ENCODE results near the gene OTUD7B.
"Not testable (repeated sequence)": the region's sequence is repeated elsewhere in the genome, so short reads cannot be mapped to it uniquely, and the experiment has no call there.

The OTUD7B gene

DNA sequence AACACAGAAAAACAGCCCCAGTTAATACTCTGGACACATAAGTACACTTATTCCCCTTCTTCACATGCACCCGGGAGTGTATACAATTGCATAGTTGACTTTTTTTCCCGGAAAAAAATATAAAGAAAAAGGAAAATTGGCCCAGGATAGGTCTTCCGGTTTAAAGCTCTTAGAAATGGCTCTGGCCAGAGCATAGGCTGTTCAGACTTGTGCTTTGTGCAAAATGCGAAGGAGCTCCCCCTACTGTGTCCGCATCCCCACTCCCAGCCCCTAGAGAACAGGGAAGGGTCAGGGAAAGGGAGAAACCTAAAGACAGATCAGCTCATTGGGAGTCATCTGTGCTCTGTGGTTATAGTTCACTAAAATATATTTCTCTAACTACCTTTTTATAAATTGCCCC is 68.3 kb downstream of the OTUD7B start:
- DNase-seq: no peak

DNA sequence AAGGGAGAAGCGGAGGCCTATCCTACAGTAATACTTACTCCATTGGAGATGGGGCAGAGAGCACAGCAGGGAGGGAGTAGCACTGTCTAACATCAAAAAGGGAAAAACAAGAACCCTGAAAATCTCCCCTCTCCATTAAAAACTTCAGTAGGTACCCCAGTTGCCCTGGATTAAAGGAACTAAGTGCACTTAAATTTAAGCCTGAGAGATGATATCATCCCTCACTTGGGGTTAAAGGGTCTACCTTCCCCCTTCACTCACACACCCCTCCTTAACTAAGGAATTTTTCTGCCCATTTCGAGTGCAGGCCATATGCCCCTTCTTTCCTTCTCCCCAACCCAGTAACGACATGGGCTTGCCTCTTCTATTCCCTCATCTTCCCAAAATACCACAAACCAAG is 70.1 kb downstream of the OTUD7B start:
- DNase-seq: no peak

DNA sequence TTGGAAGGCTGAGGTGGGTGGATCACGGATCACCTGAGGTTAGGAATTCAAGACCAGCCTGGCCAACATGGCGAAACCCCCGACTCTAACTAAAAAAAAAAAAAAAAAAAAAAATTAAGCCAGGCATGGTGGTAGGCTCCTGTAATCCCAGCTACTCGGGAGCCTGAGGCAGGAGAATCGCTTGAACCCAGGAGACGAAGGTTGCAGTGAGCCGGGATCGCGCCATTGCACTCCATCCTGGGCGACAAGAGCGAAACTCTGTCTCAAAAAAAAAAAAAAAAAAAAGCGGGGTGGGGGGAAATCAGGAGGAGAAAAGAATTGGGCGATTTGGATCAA is 71.9 kb downstream of the OTUD7B start:
- not testable (repeated sequence) for DNase-seq

DNA sequence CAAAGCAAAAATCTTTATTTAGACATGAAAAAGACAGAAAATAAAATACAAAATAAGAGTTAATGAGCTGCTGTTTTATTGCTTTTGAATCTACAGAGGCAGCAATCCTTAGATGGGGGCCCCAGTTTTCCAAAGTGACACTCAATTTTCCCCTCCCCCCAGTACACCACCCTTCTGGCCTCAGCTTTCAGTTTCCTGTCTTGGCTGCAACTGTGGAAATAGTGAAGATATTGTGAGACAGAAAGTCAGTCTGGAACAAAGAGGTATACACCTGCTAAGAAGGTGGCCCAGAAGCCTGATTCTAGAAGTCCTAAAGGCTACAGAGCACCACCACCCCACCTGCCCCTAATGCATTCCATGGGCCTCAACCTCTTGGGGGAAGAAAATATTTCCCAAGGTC is 72.8 kb downstream of the OTUD7B start:
- no peak for DNase-seq

DNA sequence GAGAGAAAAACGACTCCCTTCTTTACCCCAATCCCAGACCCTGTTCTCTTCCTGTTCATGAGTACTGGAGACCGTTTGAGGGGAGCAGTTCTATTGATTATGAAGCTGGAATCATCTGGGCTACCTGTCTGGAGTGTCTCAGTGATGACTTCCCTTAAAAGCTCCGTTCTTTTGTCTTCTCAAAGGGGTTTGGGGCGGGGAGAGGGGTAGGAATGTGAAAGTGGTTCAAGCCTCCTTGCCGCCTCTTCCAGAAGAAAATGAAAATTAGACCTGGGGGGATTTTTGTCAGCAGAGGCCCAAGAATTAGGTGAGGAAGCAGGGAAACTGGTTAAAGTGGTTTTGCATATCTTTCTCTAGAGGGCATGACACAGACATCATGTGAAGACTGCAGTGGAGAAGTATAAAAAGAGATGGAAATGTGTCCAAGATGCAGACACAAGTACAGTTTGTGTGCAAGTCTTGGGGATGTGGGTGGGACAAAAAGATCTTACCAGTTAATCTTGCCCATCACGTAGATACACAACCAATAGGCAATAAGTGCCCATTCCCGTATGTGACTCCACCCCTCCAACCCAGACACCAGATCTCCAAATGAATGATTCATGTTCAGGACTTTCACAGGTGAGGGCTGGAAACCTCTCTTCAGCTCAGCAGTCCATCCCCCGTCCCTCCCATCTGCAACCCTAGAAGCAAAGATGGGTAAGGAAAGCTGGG is 73.4 kb downstream of the OTUD7B start:
- no peak for DNase-seq

DNA sequence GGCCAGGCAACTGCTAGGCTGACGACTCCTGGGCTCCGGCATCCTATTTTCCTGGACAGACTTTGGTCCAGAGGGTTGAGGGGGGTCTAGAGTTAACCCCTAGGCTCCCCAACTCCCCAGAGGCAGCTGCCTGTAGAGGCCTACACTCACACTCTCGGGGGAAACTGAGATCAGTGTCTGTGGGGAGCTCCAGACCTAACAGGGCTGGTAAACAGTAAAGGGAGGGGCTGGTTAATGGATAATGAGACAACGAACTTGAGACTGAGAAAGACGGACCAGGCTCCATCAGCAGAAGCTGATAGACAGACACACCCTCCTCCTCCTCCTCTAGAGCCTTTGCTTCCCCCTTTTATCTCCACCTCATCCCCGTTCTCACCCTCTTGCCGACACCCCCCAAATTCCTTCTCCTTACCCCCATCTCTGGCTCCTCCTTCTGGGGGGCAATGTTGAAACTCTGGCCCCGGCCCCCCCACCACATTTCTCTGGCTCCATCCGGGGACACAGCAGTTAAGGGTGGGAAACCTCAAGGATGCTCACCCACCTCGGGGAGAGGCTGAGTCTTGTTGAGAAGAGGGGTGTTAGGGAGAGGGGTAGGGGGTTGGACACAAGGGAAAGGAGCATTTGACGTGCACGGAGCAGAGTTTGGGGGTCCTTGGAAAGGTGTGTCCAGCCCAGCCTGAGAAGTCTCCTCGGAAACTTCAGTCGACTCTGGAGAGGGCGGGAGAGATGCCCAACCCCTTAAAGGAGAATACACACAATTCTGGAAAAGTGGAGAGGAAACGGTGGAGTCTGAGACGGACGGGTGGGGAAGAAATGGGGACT is 74.1 kb downstream of the OTUD7B start, which contains the start of gene MTMR11:
TSS of gene MTMR11 (minus strand) at position 710 of the 822 bp plus-strand sequence. CDS start at position 478, 232 bp downstream.
- DNase-seq: no peak

DNA sequence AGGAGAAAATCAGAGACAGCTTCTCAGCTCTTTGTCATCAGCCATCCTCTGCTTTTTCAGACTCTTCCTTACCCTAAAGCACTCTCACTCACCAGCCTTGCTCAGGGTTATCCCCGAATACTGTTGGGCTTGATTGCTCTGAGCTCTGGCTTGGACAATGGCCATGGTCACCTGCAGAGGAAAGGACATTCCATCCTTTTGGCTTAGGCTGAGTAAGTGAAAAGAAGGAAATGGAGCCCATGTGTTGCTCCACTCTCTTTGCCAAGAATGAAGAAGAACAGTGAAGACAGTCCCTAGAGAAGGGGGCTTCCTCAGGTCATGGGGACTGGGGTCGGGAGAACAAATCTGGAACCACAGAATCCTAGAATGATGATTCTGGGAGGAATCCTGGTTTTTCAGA is 76.2 kb downstream of the OTUD7B start:
- DNase-seq: no peak

DNA sequence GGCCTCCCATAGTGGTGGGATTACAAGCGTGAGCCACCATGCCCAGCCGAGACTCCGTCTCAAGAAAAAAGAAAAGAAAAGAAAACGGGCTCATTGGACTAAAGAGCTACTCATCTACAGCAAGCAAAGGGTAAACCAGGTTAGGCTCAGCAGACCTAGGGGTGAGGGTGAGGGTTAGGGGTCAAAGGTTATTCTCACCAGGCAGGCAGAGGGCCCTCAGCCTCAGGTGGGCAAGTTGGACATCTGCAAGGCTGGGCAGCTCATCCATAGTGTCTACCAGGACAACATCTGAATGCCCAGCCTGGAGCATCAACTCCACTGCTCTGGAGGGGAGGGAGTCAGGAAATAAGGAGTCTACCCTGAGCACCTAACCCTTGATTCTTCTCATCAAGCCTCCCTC is 77.3 kb downstream of the OTUD7B start:
- DNase-seq: no peak

DNA sequence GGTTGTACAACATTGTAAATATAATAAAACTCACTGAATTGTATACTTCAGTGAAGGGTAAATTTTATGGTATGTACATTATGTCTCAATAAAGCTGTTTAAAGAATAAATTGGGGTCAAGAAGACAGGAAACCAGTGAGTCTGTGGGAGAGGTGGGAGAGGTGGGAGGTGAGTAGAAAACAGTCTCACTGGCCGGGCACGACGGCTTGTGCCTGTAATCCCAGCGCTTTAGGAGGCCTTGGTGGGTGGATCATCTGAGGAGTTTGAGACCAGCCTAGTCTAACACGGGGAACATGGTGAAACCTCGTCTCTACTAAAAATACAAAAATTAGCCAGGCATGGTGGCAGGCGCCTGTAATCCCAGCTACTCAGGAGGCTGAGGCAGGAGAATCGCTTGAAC is 78.1 kb downstream of the OTUD7B start:
- DNase-seq: no peak

DNA sequence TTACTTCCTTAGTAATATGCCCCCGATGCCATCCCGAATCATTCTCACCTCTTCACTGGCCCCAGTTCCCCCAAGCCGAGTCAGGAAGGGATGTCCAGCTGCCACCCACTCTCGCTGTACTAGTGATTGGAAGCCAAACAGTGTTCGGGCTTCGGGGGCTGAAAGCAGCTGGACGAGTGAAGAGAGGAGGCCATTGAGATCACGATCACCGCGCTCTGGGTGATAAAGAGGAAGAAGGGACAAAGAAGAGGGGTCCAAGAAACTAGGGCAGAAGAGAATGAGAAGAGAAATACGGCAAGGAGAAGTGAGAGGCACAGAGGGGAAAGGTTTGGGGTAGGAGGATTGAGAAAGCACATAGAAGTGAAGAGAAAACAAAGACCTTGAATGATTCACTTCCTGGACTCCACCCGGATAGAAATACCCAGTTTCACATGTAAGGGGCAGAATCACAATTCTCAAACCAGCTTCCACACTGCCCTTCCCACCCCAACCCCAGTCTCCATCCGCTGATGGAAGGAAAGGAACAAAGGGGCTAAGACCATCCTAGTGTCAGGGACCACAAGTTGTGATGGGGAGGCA is 79.2 kb downstream of the OTUD7B start:
- DNase-seq: no peak

DNA sequence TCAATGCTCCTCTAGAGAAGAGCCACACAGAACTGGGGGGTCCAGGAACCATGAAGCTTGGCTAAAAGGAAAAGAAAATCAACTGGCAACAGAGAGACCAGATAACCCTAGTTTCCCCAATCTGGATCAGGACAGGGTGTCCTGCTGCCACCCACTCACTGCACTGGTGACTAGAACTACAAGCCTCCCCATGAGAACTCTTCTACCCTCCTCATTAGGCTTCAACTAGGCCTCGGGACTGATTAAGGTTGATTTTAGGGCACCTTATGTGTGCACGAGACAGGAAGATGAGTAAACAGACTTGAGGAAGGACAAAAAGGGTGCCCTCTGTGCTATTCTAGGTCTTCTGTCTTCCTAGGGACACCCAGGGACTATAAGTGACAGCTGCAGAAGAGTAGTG is 80.7 kb downstream of the OTUD7B start:
- DNase-seq: no peak

DNA sequence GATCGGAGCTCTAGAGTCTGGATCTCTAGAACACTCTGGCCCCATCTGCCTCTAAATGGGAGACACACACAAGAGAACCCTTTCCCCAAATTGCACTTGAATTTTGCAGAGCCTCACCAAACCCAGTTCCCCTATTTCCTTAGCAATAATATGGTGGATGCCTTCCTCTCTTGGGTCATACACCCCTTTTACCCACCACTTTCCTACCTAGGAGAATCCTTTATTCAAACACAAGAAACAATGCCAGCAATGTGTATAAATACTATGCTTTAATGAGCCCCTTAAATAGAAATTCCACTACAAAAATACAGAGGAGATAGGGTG is 82.2 kb downstream of the OTUD7B start:
- DNase-seq: no peak

DNA sequence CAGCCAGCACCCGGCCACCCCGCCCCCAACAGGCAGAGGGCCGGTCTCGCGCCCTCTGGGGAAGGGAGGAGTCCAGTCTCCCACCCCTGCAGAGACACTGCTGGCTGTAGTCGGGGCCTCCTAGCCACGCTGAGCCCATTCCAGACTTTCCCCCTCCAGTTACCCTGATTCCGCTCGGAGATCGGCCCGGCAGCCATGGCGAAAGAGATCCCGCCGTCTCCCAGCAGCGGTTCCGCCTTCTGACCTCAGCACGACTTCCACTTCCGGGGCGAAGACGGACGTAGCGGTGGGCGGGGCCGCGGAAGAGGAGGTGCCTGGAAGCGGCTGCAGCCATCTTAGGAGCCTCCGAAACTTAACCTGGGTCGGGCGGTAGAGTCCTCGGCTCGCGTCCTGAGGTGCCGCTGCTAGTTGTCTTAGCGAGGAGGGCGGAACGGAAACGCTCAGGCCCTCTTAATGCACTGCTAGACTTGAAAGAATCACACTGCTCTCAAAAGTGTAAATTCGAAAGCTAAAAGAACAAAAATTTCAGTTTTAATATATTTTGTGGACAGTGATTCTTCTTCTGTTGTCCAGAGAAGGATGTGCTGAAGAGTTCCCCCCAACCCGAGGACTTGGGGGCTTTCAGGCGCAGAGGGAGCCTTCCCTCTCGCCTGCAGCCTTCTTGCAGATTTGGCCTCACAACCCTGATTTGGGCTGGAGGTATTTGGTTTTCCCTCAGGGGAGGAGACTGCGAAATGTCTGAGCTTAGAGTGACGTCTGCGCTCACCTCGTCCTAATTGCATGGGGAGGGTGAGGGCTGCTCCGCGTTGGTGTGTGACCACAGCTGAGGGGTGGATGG is 82.7 kb downstream of the OTUD7B start, which contains the start of gene SF3B4:
TSS of gene SF3B4 (minus strand) at position 241 of the 838 bp plus-strand sequence. CDS start at position 197, 44 bp downstream.
- DNase-seq: peak; percentile 93 to 96

DNA sequence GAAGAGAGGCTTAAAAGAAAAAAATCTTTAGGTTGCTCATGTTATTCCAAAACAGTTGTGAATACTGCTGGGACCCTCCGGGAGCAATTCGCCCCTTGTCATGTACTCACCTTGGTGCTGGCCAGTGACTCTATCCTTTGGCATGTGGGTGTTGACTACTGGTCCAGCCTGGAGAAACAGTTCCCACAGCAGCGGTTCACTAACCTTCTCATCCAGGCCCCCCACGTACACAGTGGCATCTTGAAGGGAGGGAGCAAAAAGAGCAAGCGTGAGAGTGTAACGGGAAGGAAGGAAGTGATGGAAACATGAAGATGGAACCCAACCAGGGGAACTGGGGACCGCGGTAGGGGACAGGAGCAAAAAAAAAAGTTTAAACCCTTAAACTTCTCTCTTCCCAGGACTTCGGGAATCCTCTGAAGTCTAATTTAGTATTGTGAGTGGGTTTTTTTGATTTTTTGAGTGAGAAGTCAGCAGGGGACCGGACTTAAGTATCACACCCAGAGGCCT is 83.4 kb downstream of the OTUD7B start:
- no peak for DNase-seq

DNA sequence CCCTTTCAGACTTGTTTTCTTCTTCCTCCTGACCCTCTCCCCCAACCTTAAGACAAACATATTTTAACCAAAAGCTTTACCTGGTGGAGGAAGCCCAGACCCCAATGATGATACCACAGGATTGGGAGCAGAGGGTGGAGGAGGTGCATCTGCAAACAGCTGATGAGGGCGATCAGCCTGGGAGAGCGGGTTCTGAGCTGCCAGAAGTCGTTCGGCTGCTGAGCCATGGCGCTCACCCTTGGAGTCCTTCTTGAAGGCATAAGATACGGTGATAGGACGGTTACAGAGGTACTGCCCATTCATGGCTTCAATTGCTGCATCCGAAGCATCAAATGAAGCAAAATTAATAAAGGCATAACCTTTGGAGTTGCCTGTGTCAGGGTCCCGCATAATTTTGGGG is 84.2 kb downstream of the OTUD7B start:
- DNase-seq: no peak

DNA sequence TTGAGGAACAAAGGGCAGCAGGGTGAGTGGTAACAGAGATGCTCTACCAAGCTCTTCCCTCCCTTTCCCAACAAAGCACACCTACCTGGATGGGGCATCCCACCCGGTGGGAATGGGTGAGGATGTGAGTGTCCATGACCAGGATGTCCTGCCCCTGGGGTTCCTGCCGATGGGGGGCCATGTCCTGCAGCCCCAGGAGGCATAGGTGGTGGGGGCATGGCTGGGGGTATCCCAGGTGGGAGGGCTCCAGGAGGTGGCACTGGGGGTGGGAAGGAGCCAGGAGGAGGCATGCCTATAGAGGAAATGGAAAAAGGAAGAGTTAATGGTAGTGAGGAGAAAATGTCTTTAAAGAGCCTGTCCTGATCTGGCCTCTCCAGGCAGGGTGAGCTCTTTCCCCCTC is 84.8 kb downstream of the OTUD7B start:
- no peak for DNase-seq

DNA sequence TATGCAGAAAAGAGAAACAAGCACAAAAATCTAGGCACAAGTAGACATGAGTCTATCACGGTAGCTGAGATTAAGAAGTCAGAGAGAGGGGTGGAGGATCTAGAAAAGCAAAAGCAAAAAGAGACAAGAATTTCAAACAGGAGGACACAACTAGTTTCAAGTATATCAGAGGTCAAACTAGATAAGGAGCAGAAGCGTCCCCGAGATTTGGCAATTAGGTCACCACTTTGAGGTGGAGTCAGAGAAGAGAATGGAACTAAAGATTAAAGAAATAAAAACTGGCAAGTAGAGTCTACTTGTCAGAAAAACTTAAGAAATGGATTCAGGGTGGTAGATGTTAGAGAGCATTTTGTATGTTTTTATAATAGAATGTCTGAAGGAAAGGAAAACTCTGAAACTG is 85.2 kb downstream of the OTUD7B start:
- DNase-seq: no peak

DNA sequence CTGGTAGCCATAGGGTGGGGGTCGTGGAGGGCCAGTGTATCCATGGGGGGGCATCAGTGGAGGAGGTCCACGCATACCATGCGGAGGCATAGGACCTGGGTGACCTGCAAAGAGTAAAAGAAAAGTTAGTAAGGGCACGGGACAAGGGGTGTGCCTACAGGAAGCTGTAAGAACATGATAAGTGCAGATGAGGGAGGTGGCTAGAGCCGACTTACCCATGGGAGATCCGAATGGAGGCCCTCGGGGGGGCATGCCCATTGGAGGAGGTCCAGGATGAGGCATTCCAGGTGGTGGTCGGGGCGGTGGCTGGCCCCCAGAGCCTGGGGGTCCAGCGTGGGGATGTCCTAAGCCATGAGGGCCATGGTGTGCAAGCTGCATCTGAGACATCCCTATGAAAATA is 86.9 kb downstream of the OTUD7B start:
- no peak for DNase-seq

DNA sequence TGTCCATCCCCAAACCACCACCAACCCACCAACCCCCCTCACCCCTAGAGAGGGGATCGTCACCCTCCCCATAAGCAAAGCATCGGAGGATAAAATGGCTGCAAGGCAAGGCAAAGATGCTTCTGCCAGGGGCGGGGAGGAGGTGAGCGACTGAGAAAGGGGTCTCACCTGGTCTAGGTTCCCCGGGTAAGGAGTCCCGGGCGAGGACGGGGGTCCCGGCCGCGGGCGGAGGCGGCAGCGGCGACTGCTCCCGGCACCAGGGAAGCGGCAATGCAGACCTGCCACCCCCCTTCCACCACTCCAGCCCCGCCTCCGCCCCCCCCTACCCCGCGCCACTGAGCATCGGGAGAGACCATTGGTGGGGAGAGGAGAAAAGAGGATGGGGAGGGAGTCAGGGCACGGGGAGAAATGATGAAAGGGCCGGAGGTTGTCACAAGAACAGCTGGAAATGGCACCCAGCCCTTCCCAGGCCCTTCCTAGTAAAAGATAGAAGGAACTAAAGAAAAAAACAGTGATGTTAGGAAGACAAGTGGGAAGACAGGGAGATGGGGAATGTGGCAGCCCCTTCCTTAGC is 92.9 kb downstream of the OTUD7B start, which contains the start of gene SV2A:
TSS of gene SV2A (minus strand) at position 274 of the 574 bp plus-strand sequence. CDS start 4,004 bp downstream, outside the sequence.
- DNase-seq: peak; percentile 67 to 69

DNA sequence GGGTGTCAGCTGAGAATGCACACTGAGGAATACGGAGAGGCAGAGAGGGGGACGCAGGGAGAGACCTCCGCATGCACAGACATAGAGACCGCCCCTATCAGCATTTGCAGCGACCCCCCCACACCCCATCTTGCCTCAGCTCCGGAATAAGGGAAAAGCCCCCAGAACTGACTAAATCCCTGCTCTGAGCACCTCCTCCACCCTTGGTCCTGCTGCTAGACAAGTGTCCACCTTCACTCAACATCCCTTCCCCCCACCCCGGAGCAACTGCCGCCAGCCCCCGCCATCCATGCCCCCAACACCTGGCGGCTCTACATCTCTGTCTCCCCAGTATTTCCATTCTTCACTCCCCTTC is 93.7 kb downstream of the OTUD7B start:
- no peak for DNase-seq

DNA sequence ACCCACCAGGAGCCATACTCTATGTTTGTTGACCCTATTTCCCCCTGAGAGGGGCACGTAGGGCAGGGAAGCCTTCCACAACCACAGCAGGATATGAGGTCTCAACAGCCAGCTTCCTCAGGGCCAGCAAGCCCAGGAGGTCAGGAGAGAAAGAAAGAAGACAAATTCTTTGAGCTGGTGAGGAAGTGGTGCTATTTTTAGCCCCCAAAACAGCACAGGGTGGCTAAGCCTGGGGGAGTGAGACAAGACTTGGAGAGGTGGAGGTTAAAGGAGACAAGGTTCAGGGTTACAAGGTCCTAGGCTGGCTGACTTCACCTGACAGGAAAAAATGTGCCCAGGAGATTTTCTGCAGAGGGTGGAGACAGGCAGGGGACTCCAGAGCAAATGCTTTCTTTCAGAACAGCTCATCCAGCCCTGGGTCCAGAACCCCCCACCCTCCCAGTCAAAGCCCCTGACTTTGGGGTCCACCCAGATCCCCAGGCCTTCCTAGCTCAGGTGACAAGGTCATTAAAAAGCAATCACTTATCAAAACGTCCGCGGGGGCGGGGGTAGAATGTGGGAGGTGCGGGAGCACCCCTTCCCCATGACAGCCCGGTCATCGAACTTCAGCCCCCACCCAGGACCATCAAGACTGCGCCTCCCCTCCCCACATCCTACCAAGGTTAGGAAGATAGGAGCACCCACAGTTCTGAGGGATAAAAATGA is 94.2 kb downstream of the OTUD7B start:
- DNase-seq: no peak

Data from activated T-cell treated with anti-CD3 and anti-CD28 coated beads, Interleukin-2, amount 50 U/mL, for 48 hours (primary cell).